Measurements from ENCODE around the gene RGP1.

The RGP1 gene

DNA sequence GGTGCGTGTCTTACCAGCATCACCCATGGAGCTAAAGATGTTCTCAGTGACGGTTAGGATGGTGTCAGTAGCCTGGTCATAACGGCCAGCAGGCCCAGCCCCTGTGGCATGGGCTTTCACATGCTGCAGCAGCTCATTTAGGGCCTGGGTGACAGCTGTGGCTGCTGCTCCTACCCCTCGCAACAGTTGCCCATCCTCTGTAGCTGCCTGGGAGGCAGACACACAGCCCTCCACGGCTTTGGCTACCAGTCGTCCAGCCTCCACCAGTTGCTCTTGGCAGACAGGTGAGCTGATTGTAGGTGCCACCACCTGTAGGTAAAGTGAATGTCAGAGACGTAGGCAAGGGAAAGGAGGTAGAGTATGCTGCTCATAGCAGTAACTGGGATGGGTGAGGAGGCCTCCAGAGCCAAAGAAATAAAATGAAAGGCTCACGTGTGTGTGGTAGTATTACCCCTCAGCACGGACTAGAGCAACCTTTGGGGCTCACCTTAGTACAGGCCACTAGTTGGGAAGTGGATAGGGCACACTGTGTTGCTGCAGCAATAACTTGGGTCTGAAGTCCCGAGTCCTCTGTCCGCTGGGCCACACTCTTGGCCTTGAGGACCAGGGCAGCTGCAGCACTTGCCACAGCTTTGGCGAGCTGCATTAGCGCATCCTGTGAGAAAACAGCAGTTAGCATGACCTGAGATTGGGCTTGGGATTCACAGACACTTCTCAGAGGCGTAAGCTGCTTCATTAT is 31.8 kb upstream of the RGP1 start:
- H3K4me3 ChIP-seq (ENCODE audit: low read depth, low read length) = no peak overlapping the region
- H3K27me3 ChIP-seq = no peaks in the 10 kb centered on the region
- no peaks in the 10 kb centered on the region for H3K9me3 ChIP-seq
- H3K4me1 ChIP-seq = no peaks in the 10 kb centered on the region
- TF ChIP-seq, protein P1, sequence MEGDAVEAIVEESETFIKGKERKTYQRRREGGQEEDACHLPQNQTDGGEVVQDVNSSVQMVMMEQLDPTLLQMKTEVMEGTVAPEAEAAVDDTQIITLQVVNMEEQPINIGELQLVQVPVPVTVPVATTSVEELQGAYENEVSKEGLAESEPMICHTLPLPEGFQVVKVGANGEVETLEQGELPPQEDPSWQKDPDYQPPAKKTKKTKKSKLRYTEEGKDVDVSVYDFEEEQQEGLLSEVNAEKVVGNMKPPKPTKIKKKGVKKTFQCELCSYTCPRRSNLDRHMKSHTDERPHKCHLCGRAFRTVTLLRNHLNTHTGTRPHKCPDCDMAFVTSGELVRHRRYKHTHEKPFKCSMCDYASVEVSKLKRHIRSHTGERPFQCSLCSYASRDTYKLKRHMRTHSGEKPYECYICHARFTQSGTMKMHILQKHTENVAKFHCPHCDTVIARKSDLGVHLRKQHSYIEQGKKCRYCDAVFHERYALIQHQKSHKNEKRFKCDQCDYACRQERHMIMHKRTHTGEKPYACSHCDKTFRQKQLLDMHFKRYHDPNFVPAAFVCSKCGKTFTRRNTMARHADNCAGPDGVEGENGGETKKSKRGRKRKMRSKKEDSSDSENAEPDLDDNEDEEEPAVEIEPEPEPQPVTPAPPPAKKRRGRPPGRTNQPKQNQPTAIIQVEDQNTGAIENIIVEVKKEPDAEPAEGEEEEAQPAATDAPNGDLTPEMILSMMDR (IDR thresholded peaks at IDR 0.05; ENCODE audit: low read depth, low read length) = no peak
- no peak for DNase-seq
- peaks cover 84% of the 10 kb centered on the region for H3K36me3 ChIP-seq

DNA sequence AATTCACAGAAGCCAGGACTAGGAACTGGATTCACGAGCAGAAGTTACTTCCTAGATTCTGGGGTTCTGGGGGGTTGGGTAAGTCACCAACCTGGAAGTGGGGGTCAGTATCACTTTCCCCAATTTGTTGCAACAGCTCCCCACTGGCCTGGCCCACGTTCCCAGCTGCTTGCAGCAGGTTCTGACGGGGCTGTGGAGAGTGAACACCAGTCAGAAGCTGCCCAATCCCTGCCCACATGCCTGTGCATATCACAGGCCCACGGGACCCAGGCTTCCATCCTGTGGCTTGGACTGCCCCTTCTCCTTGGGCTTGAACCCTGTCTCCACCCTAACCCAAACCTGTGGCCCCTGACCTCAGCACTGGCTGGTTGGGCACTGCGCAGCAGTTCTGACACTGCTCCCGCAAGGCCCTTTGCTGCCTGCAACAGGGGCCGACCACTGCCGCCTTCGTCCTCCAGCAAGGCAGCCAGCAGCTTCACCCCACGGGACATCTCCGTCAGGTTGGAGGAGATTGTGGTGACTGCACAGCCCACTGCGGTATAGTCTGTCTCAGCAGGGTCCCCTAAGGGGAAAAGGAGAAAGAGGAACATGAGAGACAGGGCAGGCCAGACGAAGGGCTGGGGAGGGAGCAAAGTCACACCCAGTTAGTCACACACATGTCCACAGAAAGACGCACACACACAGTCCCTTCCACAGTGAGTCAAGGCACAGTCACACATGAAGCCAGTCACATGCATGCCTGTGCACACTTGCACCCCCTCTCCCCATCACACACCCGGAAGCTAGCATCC is 30.2 kb upstream of the RGP1 start:
- no peaks in the 10 kb centered on the region for H3K4me1 ChIP-seq

DNA sequence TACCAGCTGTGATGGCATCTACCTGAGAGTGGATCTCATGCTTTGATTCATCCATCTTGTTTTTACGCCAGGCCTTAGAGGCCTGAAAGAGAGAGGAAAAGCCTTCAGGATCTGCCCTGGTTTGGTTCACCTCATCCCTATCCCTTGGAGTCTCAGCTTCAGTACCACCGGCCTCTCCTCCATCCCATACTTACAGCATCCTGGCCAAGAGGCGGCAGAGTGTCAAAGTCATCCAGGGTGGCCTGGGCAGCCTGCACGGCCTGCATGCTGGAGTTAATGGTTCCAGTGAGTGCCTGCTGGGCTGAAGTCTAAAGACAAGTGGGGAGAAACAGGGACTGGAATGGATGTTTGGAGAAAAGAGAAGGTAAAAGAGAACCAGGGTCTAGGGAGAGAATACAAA is 29.5 kb upstream of the RGP1 start:
- TF ChIP-seq, protein P1 (IDR thresholded peaks at IDR 0.05; ENCODE audit: low read depth, low read length) = no peak
- H3K4me1 ChIP-seq = no peaks in the 10 kb centered on the region
- no peak for DNase-seq
- peaks cover 83% of the 10 kb centered on the region for H3K36me3 ChIP-seq
- H3K27me3 ChIP-seq = no peaks in the 10 kb centered on the region
- H3K9me3 ChIP-seq = no peaks in the 10 kb centered on the region
- no peak overlapping the region for H3K4me3 ChIP-seq (ENCODE audit: low read depth, low read length)

More for the DNA sequence above, 30.2 kb upstream of the RGP1 start:
- Histone ChIP-seq H3K36me3 (peaks cover 83% of the 10 kb centered on the region), H3K4me3 (ENCODE audit: low read depth, low read length) (no peak overlapping the region), H3K9me3 (no peaks in the 10 kb centered on the region), H3K27me3 (no peaks in the 10 kb centered on the region)
- TF ChIP-seq, protein P1 (IDR thresholded peaks at IDR 0.05; ENCODE audit: low read depth, low read length) = no peak
- DNase-seq = no peak

DNA sequence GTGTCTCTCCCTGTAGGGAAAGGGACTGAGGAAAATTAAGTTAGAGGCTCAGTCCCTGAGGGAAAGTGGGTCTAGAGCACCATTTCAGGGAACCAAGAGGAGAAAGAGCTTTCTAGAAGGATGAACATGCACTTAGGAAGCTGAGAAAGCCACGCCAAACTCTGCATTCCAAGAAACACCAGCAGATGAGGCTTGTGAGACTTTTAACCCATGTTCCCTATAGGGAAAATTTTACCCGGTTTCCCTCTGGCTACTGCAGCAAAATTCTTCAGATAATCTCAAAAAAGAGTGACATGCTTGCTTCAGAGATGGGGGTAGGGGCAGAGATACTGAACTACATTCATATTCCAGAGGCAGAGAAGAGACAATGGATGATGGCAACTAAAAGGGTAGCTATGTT is 25.7 kb upstream of the RGP1 start:
- Histone ChIP-seq H3K4me3 (ENCODE audit: low read depth, low read length) (no peak overlapping the region), H3K27me3 (no peaks in the 10 kb centered on the region), H3K9me3 (no peaks in the 10 kb centered on the region), H3K36me3 (peaks cover 59% of the 10 kb centered on the region), H3K4me1 (no peaks in the 10 kb centered on the region; the same call in 1 of the 2 replicates)
- DNase-seq = no peak
- TF ChIP-seq, protein P1 (IDR thresholded peaks at IDR 0.05; ENCODE audit: low read depth, low read length) = no peak

DNA sequence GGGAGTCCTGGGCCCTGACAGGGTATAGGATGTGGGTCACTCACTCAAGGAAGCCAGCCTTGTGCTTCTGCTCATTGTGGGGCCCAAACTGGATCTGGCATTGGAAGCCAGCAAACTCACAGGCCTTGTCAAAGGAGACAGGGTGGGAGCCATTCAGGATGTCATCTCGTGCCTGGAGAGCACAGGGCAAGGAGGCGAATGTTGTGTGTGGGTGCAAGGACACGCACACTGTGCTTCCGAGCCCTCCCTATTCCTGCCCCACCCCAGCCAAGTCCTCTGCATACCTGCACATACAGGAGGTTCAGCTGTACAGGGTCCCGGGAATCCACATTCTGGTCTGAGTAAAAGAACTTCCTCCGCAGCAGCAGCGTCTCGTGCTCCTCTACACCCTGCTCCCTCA is 25.2 kb upstream of the RGP1 start:
- Histone ChIP-seq H3K27me3 (no peaks in the 10 kb centered on the region), H3K4me3 (ENCODE audit: low read depth, low read length) (no peak overlapping the region), H3K4me1 (no peaks in the 10 kb centered on the region; the same call in 1 of the 2 replicates), H3K9me3 (no peaks in the 10 kb centered on the region), H3K36me3 (peaks cover 54% of the 10 kb centered on the region)
- no peak for DNase-seq
- TF ChIP-seq, protein P1 (IDR thresholded peaks at IDR 0.05; ENCODE audit: low read depth, low read length) = no peak

DNA sequence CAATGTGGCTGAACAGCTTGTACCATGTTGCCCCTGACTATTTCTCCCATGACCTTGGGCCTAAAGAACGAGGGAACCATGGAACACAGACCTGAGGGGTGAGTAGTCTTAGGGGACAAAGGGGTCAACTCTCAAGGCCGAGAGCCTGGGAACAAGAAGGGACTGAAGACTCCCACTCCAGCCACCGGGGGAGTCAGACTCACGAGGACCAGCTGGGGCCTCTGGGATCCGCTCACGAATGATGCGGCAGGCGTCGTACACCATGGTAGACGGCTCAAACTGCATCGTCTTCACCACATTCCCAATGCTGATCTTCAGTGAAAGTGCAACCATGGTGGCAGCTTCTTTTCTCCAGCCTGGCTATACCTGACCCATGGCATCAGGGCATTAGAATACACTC is 23.7 kb upstream of the RGP1 start:
- TF ChIP-seq, protein P1 (IDR thresholded peaks at IDR 0.05; ENCODE audit: low read depth, low read length) = no peak
- no peaks in the 10 kb centered on the region for H3K9me3 ChIP-seq
- H3K4me3 ChIP-seq (ENCODE audit: low read depth, low read length) = no peak overlapping the region
- no peak for DNase-seq
- H3K27me3 ChIP-seq = no peaks in the 10 kb centered on the region
- H3K4me1 ChIP-seq = no peaks in the 10 kb centered on the region; the same call in 1 of the 2 replicates
- H3K36me3 ChIP-seq = peaks cover 40% of the 10 kb centered on the region
